H1 (cell line): ENCODE measurements around the gene TENT5A. TPM values are rescaled to one million over a fixed set of nuclear protein-coding genes. Genes with fewer than 3 reads are reported as not detected.
"Not testable (repeated sequence)": the region's sequence is repeated elsewhere in the genome, so short reads cannot be mapped to it uniquely, and the experiment has no call there.

ENCODE experiments used
- CTCF ChIA-PET: fragments of 300-600 bp; sonication (Branson Sonifier 250); formaldehyde crosslinking; loops from one replicate; lab custom pipeline; 2021; ENCODE audit not compliant: partially characterized antibody; lab: Charles Lee
- POLR2A ChIA-PET: fragments of 300-600 bp; sonication (Branson Sonifier 250); formaldehyde crosslinking; loops from one replicate; lab custom pipeline; 2021; ENCODE audit warnings: inconsistent platforms; ENCODE audit not compliant: partially characterized antibody; lab: Charles Lee
- DNase-seq, 2 experiments: peaks; one replicate each; pipeline versions ENCODE4 v3.0.0 to v3.0.0-alpha.2; 2010 to 2022; ENCODE audit warnings: low spot score in 2 of 2, low read depth in 1 of 2, mixed read lengths in 1 of 2
- FAIRE-seq: peaks from 2 replicates; lab custom pipeline; 2011; peaks lifted over from hg19 to GRCh38; lab: Jason Lieb, UNC
- H2AFZ ChIP-seq: 2 replicates; pipeline ENCODE4 v1.8.1; 2012; ENCODE audit warnings: low read length, inconsistent platforms
- H2AK5ac ChIP-seq: 2 replicates; pipeline ENCODE4 v1.6.1; 2013; ENCODE audit warnings: low read depth, low read length
- H2BK120ac ChIP-seq: replicated peaks from 2 replicates; pipeline ENCODE3; 2013; ENCODE audit warnings: low read depth, low read length, inconsistent platforms
- H2BK12ac ChIP-seq: 2 replicates; pipeline ENCODE4 v1.6.1; 2013; ENCODE audit warnings: low read depth, low read length
- H2BK15ac ChIP-seq: 2 replicates; pipeline ENCODE4 v1.6.1; 2013; ENCODE audit warnings: low read length
- H2BK20ac ChIP-seq: 2 replicates; pipeline ENCODE4 v1.6.1; 2013; ENCODE audit warnings: low read length
- H2BK5ac ChIP-seq: 2 replicates; pipeline ENCODE4 v1.6.1; 2013; ENCODE audit warnings: low read depth, low read length
- H3K14ac ChIP-seq: 2 replicates; pipeline ENCODE4 v1.6.1; 2013; ENCODE audit warnings: inconsistent platforms; ENCODE audit not compliant: insufficient read length
- H3K18ac ChIP-seq: 2 replicates; pipeline ENCODE4 v1.6.1; 2013; ENCODE audit warnings: low read length; ENCODE audit errors: extremely low read depth
- H3K23ac ChIP-seq: 2 replicates; pipeline ENCODE4 v1.6.1; 2013; ENCODE audit warnings: inconsistent platforms; ENCODE audit not compliant: insufficient read length
- H3K23me2 ChIP-seq: 2 replicates; pipeline ENCODE4 v1.6.1; 2013; ENCODE audit warnings: low read depth, low read length
- H3K27ac ChIP-seq: 2 replicates; pipeline ENCODE4 v1.6.1; 2011; ENCODE audit warnings: low read depth, low read length, inconsistent platforms
- H3K27me3 ChIP-seq, 4 experiments: replicated peaks in 1 of 4; 1 replicate in 1 of 4; 2 replicates in 3 of 4; pipeline versions ENCODE4 v1.6.1 to v1.8.1; 2011 to 2013; ENCODE audit warnings: low read length in 3 of 4, mild to moderate bottlenecking in 3 of 4, inconsistent platforms in 2 of 4, mixed read lengths in 2 of 4, moderate library complexity in 1 of 4; ENCODE audit not compliant: control insufficient read depth in 3 of 4, insufficient read depth in 3 of 4; ENCODE audit errors: extremely low read depth in 1 of 4
- H3K36me3 ChIP-seq, 4 experiments: 2 replicates each; pipeline versions ENCODE4 v1.6.1 to v1.8.1; 2011 to 2013; ENCODE audit warnings: mild to moderate bottlenecking in 4 of 4, low read length in 3 of 4, moderate library complexity in 2 of 4, control low read depth in 1 of 4, inconsistent platforms in 1 of 4; ENCODE audit not compliant: insufficient read depth in 4 of 4, control insufficient read depth in 2 of 4
- H3K4ac ChIP-seq: replicated peaks from 2 replicates; pipeline ENCODE3; 2013; ENCODE audit warnings: low read length, low read depth, mixed read lengths, inconsistent platforms; ENCODE audit not compliant: insufficient read length
- H3K4me1 ChIP-seq, 4 experiments: replicated peaks in 1 of 4; 1 replicate in 1 of 4; 2 replicates in 3 of 4; pipeline versions ENCODE4 v1.6.1 to v1.8.1; 2011 to 2013; ENCODE audit warnings: low read length in 3 of 4, inconsistent platforms in 2 of 4, mixed read lengths in 1 of 4; ENCODE audit not compliant: insufficient read depth in 4 of 4, control insufficient read depth in 3 of 4
- H3K4me2 ChIP-seq, 2 experiments: 2 replicates each; pipeline versions ENCODE4 v1.6.1 to v1.8.1; 2011 to 2013; ENCODE audit warnings: low read depth in 2 of 2, low read length in 2 of 2, control low read depth in 1 of 2, inconsistent platforms in 1 of 2, mild to moderate bottlenecking in 1 of 2; ENCODE audit not compliant: insufficient read depth in 1 of 2
- H3K4me3 ChIP-seq, 4 experiments: fragments of 200-600, 300-600 bp in 1 of 4; sonication (generic), shearing (Covaris generic), sonication (Bioruptor Twin) in 1 of 4; 2 replicates each; pipeline versions ENCODE4 v1.5.1 to v1.8.1; 2011 to 2016; ENCODE audit warnings: low read length in 4 of 4, low read depth in 3 of 4, control low read depth in 2 of 4, inconsistent platforms in 2 of 4, mild to moderate bottlenecking in 2 of 4, mixed read lengths in 1 of 4, moderate library complexity in 1 of 4; ENCODE audit not compliant: insufficient read depth in 2 of 4; ENCODE audit errors: extremely low read depth in 1 of 4
- H3K56ac ChIP-seq: replicated peaks from 2 replicates; pipeline ENCODE3; 2013; ENCODE audit warnings: low read depth, mild to moderate bottlenecking, mixed read lengths, low read length, inconsistent platforms; ENCODE audit not compliant: insufficient read length
- H3K79me1 ChIP-seq: 2 replicates; pipeline ENCODE4 v1.6.1; 2013; ENCODE audit warnings: low read depth, low read length, control low read depth
- H3K79me2 ChIP-seq, 2 experiments: 2 replicates each; pipeline versions ENCODE4 v1.6.1 to v1.8.1; 2012 to 2013; ENCODE audit warnings: low read length in 2 of 2, mild to moderate bottlenecking in 2 of 2, inconsistent platforms in 1 of 2; ENCODE audit not compliant: insufficient read depth in 2 of 2, control insufficient read depth in 1 of 2
- H3K9ac ChIP-seq, 4 experiments: replicated peaks in 1 of 4; 1 replicate in 1 of 4; 2 replicates in 3 of 4; pipeline versions ENCODE4 v1.6.1 to v1.8.1; 2011 to 2013; ENCODE audit warnings: low read depth in 3 of 4, low read length in 3 of 4, control low read depth in 2 of 4, mild to moderate bottlenecking in 2 of 4, moderate library complexity in 2 of 4, inconsistent platforms in 1 of 4; ENCODE audit errors: extremely low read depth in 1 of 4
- H3K9me3 ChIP-seq, 2 experiments: 2 replicates each; pipeline versions ENCODE4 v1.6.1 to v1.8.1; 2012 to 2013; ENCODE audit warnings: mild to moderate bottlenecking in 2 of 2, moderate library complexity in 2 of 2, control low read depth in 1 of 2, inconsistent platforms in 1 of 2, low read depth in 1 of 2, low read length in 1 of 2, mixed read lengths in 1 of 2; ENCODE audit not compliant: insufficient read depth in 2 of 2
- H4K20me1 ChIP-seq, 2 experiments: replicated peaks in 1 of 2; 2 replicates each; pipeline versions ENCODE3 to v1.8.1; 2011 to 2013; ENCODE audit warnings: inconsistent platforms in 2 of 2, low read length in 2 of 2, mild to moderate bottlenecking in 1 of 2; ENCODE audit not compliant: insufficient read depth in 2 of 2, control insufficient read depth in 1 of 2
- H4K5ac ChIP-seq: 2 replicates; pipeline ENCODE4 v1.6.1; 2013; ENCODE audit warnings: low read length, low read depth, mixed read lengths, inconsistent platforms; ENCODE audit not compliant: insufficient read length
- H4K8ac ChIP-seq: 2 replicates; pipeline ENCODE4 v1.8.0; 2013; ENCODE audit warnings: mild to moderate bottlenecking, moderate library complexity, low read length, inconsistent platforms; ENCODE audit not compliant: insufficient read depth; ENCODE audit errors: extremely low read depth
- H4K91ac ChIP-seq: replicated peaks from 2 replicates; pipeline ENCODE3; 2013; ENCODE audit warnings: low read length, mixed read lengths, inconsistent platforms; ENCODE audit not compliant: insufficient read length
- WGBS, 2 experiments: shearing (Covaris generic) in 1 of 2; methylation state at CpG; one replicate each; pipeline versions ENCODE4 v1.1.6 to v1.1.7; 2013 to 2015; ENCODE audit warnings: low lambda C conversion rate in 2 of 2, mixed read lengths in 2 of 2, inconsistent platforms in 1 of 2, low coverage in 1 of 2, missing lambda C conversion rate in 1 of 2; ENCODE audit not compliant: insufficient replicate concordance in 2 of 2, insufficient coverage in 1 of 2, insufficient read length in 1 of 2; ENCODE audit errors: extremely low coverage in 1 of 2, missing lambda C conversion rate in 1 of 2; 5-methylcytosine and 5-hydroxymethylcytosine counted together
- polyA plus RNA-seq, 7 experiments: library from polyadenylated mRNA; depleted of rRNA in 3 of 7; stranded (reverse) in 5 of 7; unstranded in 2 of 7; fragments of >200 nt in 5 of 7; fragments of 200-250 nt in 2 of 7; gene quantifications; 1 replicate in 5 of 7; 2 replicates in 1 of 7; 4 replicates in 1 of 7; pipeline versions ENCODE4 v1.2.1 to v1.2.3, GENCODE V29; 2011 to 2013; ENCODE audit warnings: missing spikeins in 2 of 7, mixed read lengths in 2 of 7
- total RNA-seq: library from RNA; stranded (reverse); fragmentation: NEBNext Ultra II Directional; extraction: Animal tissue kit (Norgen Biotek cat#: 25700); gene quantifications from 2 replicates; pipeline ENCODE4 v1.2.1, GENCODE V29; 2021

TENT5A gene
- total and polyA plus RNA-seq, 2 of the 8 experiments (the other 6 are each of a cell fraction or from before 2014, with no cell fraction given): 0.91 to 2.9 TPM

DNA sequence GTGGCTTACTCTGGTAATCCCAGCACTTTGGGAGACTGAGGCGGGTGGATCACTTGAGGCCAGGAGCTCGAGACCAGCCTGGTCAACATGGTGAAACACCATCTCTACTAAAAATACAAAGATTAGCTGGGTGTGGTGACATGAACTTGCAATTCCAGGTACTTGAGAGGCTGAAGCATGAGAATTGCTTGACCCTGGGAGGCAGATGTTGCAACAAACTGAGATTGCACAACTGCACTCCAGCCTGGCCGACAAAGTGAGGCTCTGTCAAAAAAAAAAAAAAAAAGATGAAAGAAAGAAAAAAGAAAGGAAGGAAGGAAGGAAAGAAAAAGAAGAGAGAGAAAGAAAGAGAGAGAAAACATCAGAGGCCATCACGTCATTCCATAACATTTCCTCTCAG, 23.7 kb upstream of the TENT5A start:
- H3K9ac ChIP-seq, H2AFZ ChIP-seq, H2AK5ac ChIP-seq, H3K14ac ChIP-seq, H3K36me3 ChIP-seq, H3K18ac ChIP-seq, H4K20me1 ChIP-seq, H2BK20ac ChIP-seq, H3K27me3 ChIP-seq, H4K5ac ChIP-seq, H4K8ac ChIP-seq, H2BK12ac ChIP-seq, H3K4ac ChIP-seq, H2BK120ac ChIP-seq, H3K4me3 ChIP-seq, H2BK15ac ChIP-seq, H3K23ac ChIP-seq, H3K27ac ChIP-seq, H4K91ac ChIP-seq, H2BK5ac ChIP-seq, H3K4me1 ChIP-seq, CTCF ChIA-PET, H3K79me1 ChIP-seq, FAIRE-seq, H3K56ac ChIP-seq, H3K9me3 ChIP-seq, DNase-seq, H3K4me2 ChIP-seq, H3K79me2 ChIP-seq, H3K23me2 ChIP-seq: not testable (repeated sequence)
- WGBS, 2 experiments: 83% methylated on average over 4 of the region's 4 CpGs; no CpG with 5 or more reads in 1 of the 2 experiments
- POLR2A ChIA-PET: interaction anchor here (0.6 kb wide), 1 partner anchor 434 kb away, joined by 4 read pairs; no protein-coding TSS in a partner anchor
